ENCODE results near the gene TMED3.
"Not testable (repeated sequence)": the region's sequence is repeated elsewhere in the genome, so short reads cannot be mapped to it uniquely, and the experiment has no call there.

Gene TMED3

DNA sequence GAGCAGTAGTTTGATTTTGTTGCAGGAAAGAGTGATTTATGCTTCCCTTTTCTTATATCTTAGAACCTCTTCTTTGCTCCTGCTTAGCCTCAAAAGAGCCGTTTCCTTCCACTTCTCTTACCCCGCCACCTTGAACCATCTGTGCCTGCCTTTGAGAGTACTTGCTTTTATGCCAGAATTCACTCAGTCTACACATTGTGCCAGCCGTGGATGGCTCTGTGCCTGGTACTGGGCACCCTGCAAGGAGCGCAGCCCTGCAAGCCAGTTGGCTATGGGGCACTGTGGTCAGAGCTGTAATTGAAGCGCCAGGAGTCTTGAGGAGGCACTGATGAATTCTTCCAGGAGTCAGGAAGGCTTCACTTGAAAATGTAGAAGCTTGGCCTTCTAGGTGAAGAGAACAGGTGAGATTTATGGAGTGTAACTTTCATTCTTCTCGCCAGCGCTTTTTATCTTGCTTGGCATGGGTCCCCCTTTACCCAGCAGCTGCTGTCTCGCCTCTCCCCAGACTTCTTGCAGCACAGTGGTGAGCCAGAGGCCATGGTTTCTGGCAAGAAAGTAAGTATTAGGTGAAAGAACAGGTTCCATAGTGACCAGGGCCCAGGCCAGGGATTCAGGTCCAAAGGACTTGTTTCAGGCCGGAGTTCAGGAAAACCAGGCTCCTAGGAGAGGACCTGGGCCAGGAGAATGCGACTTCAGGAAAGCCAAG is 4.9 kb downstream of the TMED3 start:
- H3K27ac ChIP-seq (ENCODE audit: low read depth, low read length) = no peak overlapping the region
- H4K20me1 ChIP-seq (ENCODE audit: control insufficient read depth, insufficient read depth, low read depth, low read length) = peaks cover 3% of the 10 kb centered on the region; the same call in 1 of the 2 replicates
- no peak overlapping the region for H3K4me3 ChIP-seq (ENCODE audit: low read length)
- peaks cover 77% of the 10 kb centered on the region for H3K36me3 ChIP-seq (ENCODE audit: control insufficient read depth, low read length)
- H3K4me2 ChIP-seq (ENCODE audit: low read length) = no peak overlapping the region
- H3K27me3 ChIP-seq (ENCODE audit: control insufficient read depth, low read length) = no peaks in the 10 kb centered on the region
- no peaks in the 10 kb centered on the region for H3K9me2 ChIP-seq (replicated peaks; ENCODE audit: control insufficient read depth, low read length)
- TF ChIP-seq, protein P1, sequence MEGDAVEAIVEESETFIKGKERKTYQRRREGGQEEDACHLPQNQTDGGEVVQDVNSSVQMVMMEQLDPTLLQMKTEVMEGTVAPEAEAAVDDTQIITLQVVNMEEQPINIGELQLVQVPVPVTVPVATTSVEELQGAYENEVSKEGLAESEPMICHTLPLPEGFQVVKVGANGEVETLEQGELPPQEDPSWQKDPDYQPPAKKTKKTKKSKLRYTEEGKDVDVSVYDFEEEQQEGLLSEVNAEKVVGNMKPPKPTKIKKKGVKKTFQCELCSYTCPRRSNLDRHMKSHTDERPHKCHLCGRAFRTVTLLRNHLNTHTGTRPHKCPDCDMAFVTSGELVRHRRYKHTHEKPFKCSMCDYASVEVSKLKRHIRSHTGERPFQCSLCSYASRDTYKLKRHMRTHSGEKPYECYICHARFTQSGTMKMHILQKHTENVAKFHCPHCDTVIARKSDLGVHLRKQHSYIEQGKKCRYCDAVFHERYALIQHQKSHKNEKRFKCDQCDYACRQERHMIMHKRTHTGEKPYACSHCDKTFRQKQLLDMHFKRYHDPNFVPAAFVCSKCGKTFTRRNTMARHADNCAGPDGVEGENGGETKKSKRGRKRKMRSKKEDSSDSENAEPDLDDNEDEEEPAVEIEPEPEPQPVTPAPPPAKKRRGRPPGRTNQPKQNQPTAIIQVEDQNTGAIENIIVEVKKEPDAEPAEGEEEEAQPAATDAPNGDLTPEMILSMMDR (IDR thresholded peaks at IDR 0.05; ENCODE audit: low read depth, low read length, poor library complexity, severe bottlenecking) = no peak
- no peak for TF ChIP-seq EZH2phosphoT487 (IDR thresholded peaks at IDR 0.05; ENCODE audit: borderline replicate concordance, low read length)
- H3F3A ChIP-seq (ENCODE audit: control insufficient read depth, insufficient read depth) = no peaks in the 10 kb centered on the region
- no peaks in the 10 kb centered on the region for H3K9me3 ChIP-seq (ENCODE audit: control insufficient read depth, insufficient read depth, low read length)
- peaks cover 52% of the 10 kb centered on the region for H3K79me2 ChIP-seq (ENCODE audit: control insufficient read depth, low read length)
- peaks cover 16% of the 10 kb centered on the region for H3K4me1 ChIP-seq (ENCODE audit: control insufficient read depth, low read length)

- Histone ChIP-seq H3K36me3 (ENCODE audit: control insufficient read depth, low read length) (peaks cover 82% of the 10 kb centered on the region), H3K4me3 (ENCODE audit: low read length) (no peak overlapping the region), H4K20me1 (ENCODE audit: control insufficient read depth, insufficient read depth, low read depth, low read length) (peaks cover 8% of the 10 kb centered on the region; the same call in 1 of the 2 replicates), H3K4me1 (ENCODE audit: control insufficient read depth, low read length) (peaks cover 14% of the 10 kb centered on the region), H3K9me2 (replicated peaks; ENCODE audit: control insufficient read depth, low read length) (no peaks in the 10 kb centered on the region), H3F3A (ENCODE audit: control insufficient read depth, insufficient read depth) (no peaks in the 10 kb centered on the region), H3K4me2 (ENCODE audit: low read length) (no peak overlapping the region), H3K27me3 (ENCODE audit: control insufficient read depth, low read length) (no peaks in the 10 kb centered on the region), H3K79me2 (ENCODE audit: control insufficient read depth, low read length) (peaks cover 53% of the 10 kb centered on the region), H3K9me3 (ENCODE audit: control insufficient read depth, insufficient read depth, low read length) (no peaks in the 10 kb centered on the region), H3K27ac (ENCODE audit: low read depth, low read length) (no peak overlapping the region)
- TF ChIP-seq, protein P1 (IDR thresholded peaks at IDR 0.05; ENCODE audit: low read depth, low read length, poor library complexity, severe bottlenecking) = no peak
- TF ChIP-seq EZH2phosphoT487 (IDR thresholded peaks at IDR 0.05; ENCODE audit: borderline replicate concordance, low read length) = no peak
Measured at GRCh38 chr15:79316864-79317263, 6.0 kb downstream of the TMED3 start.

DNA sequence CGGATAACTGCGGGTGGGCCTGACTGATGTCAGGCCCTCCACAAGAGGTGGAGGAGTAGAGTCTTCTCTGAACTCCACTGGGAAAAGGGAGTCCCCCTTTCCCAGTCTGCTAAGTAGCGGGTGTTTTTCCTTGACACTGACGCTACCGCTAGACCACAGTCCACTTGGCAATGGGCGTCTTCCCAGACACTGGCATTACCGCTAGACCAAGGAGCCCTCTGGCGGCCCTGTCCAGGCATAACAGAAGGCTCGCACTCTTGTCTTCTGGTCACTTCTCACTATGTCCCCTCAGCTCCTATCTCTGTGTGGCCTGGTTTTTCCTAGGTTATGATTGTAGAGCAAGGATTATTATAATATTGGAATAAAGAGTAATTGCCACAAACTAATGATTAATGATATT is 9.1 kb downstream of the TMED3 start:
- not testable (repeated sequence) for H3K27ac ChIP-seq (ENCODE audit: low read depth, low read length); H3K4me2 ChIP-seq (ENCODE audit: low read length); H3K4me3 ChIP-seq (ENCODE audit: low read length); H3K9me3 ChIP-seq (ENCODE audit: control insufficient read depth, insufficient read depth, low read length); H3F3A ChIP-seq (ENCODE audit: control insufficient read depth, insufficient read depth); H3K4me1 ChIP-seq (ENCODE audit: control insufficient read depth, low read length); H3K9me2 ChIP-seq (replicated peaks; ENCODE audit: control insufficient read depth, low read length); H4K20me1 ChIP-seq (ENCODE audit: control insufficient read depth, insufficient read depth, low read depth, low read length); H3K27me3 ChIP-seq (ENCODE audit: control insufficient read depth, low read length)
- Histone ChIP-seq H3K79me2 (ENCODE audit: control insufficient read depth, low read length) (peaks cover 40% of the 10 kb centered on the region), H3K36me3 (ENCODE audit: control insufficient read depth, low read length) (peaks cover 79% of the 10 kb centered on the region)

- no peaks in the 10 kb centered on the region for H3K27me3 ChIP-seq (ENCODE audit: control insufficient read depth, low read length)
- no peak overlapping the region for H3K4me3 ChIP-seq (ENCODE audit: low read length)
- H3K4me1 ChIP-seq (ENCODE audit: control insufficient read depth, low read length) = no peaks in the 10 kb centered on the region
- no peaks in the 10 kb centered on the region for H3K9me2 ChIP-seq (replicated peaks; ENCODE audit: control insufficient read depth, low read length)
- H4K20me1 ChIP-seq (ENCODE audit: control insufficient read depth, insufficient read depth, low read depth, low read length) = peaks cover 8% of the 10 kb centered on the region; the same call in 1 of the 2 replicates
- peaks cover 74% of the 10 kb centered on the region for H3K36me3 ChIP-seq (ENCODE audit: control insufficient read depth, low read length)
- peaks cover 40% of the 10 kb centered on the region for H3K79me2 ChIP-seq (ENCODE audit: control insufficient read depth, low read length)
- H3K27ac ChIP-seq (ENCODE audit: low read depth, low read length) = no peak overlapping the region
- H3K9me3 ChIP-seq (ENCODE audit: control insufficient read depth, insufficient read depth, low read length) = no peaks in the 10 kb centered on the region
- TF ChIP-seq, protein P1 (IDR thresholded peaks at IDR 0.05; ENCODE audit: low read depth, low read length, poor library complexity, severe bottlenecking) = no peak
- H3F3A ChIP-seq (ENCODE audit: control insufficient read depth, insufficient read depth) = no peaks in the 10 kb centered on the region
- no peak overlapping the region for H3K4me2 ChIP-seq (ENCODE audit: low read length)
Measured at GRCh38 chr15:79321876-79322275, 11.0 kb downstream of the TMED3 start.

All from DOHH2 (cell line).